Spleen (tissue), 7 donors: ENCODE measurements around the gene CEP20.

Experiments
- CTCF ChIP-seq, 11 experiments: fragments of 200-600 bp in 7 of 11; fragments of 450-650 bp in 4 of 11; sonication (generic) in 4 of 11; IDR thresholded peaks in 8 of 11; conservative IDR thresholded peaks in 3 of 11; 1 replicate in 7 of 11; 2 replicates in 4 of 11; pipeline versions ENCODE4 v1.4.0 to v1.8.0; 2016 to 2021; ENCODE audit warnings: antibody characterized with exemption in 11 of 11, inconsistent platforms in 4 of 11, mild to moderate bottlenecking in 1 of 11
- POLR2A ChIP-seq, 3 donors: fragments of 450-650 bp; IDR thresholded peaks; one replicate each; pipeline ENCODE4 v1.5.1; 2017; ENCODE audit warnings: antibody characterized with exemption in 3 of 3, mild to moderate bottlenecking in 1 of 3
- POLR2AphosphoS5 ChIP-seq, 3 donors: sonication (generic); formaldehyde crosslinking; IDR thresholded peaks; one replicate each; pipeline ENCODE4 v1.5.1; 2017; ENCODE audit warnings: antibody characterized with exemption in 3 of 3
- donor health status: DM: no; HTN: no; CAD: no; lungs with moderate emphysema.
- donor health status: DM: no; HTN: no; CAD: no.
- donor health status: DM: no; HTN: no; CAD: no.

GRCh38 chr16:15924996-15925395 lies 36.6 kb upstream of the CEP20 start:
- TF ChIP-seq CTCF (IDR thresholded peaks at IDR 0.05 in 8 of 11, conservative IDR thresholded peaks at IDR 0.05 in 3 of 11), result no peak
- TF ChIP-seq POLR2A (IDR thresholded peaks at IDR 0.05), result no peak
- TF ChIP-seq POLR2AphosphoS5 (IDR thresholded peaks at IDR 0.05), result no peak
